GM19468 (cell line): ENCODE data around the gene ARSB.

Source experiments
- ATAC-seq: cut with Tn5 transposase; IDR thresholded peaks from one replicate; pipeline ENCODE4 v1.9.1; 2021; ENCODE audit warnings: mild to moderate bottlenecking, moderate library complexity, moderate number of reproducible peaks; ENCODE audit not compliant: unreplicated experiment; ENCODE audit errors: extremely low read depth

The ARSB gene

GRCh38 chr5:78985116-78985724 is at the start of gene ARSB:
Gene ARSB, minus strand, starts transcription at chr5:78985310. Its CDS starts 62 bp downstream, at chr5:78985248.
- peak; percentile 12 for ATAC-seq

- ATAC-seq: no peak
These were observed 47.7 kb upstream of the ARSB start for GRCh38 chr5:79032782-79033181.

- no peak for ATAC-seq
These were observed 47.1 kb upstream of the ARSB start for GRCh38 chr5:79032031-79032695.

GRCh38 chr5:79031485-79031867 is 46.4 kb upstream of the ARSB start:
- ATAC-seq: no peak

- no peak for ATAC-seq
These were observed 45.8 kb upstream of the ARSB start for GRCh38 chr5:79030663-79031484.

GRCh38 chr5:79025054-79025472 is 40.0 kb upstream of the ARSB start:
- no peak for ATAC-seq

- no peak for ATAC-seq
These were observed 38.8 kb upstream of the ARSB start for GRCh38 chr5:79023947-79024346.

- ATAC-seq: no peak
These were observed 38.2 kb upstream of the ARSB start for GRCh38 chr5:79023348-79023747.

GRCh38 chr5:79022771-79023170 is 37.7 kb upstream of the ARSB start:
- ATAC-seq: no peak

GRCh38 chr5:79021753-79022152 is 36.6 kb upstream of the ARSB start:
- ATAC-seq: no peak

- no peak for ATAC-seq
These were observed 35.9 kb upstream of the ARSB start for GRCh38 chr5:79020861-79021561.

GRCh38 chr5:79014631-79015030 is 29.5 kb upstream of the ARSB start:
- ATAC-seq: no peak

GRCh38 chr5:79011869-79012268 is 26.8 kb upstream of the ARSB start:
- ATAC-seq: no peak

GRCh38 chr5:79011219-79011836 is 26.2 kb upstream of the ARSB start:
- ATAC-seq: no peak

GRCh38 chr5:79008362-79008761 is 23.3 kb upstream of the ARSB start:
- no peak for ATAC-seq

GRCh38 chr5:79007872-79008271 is 22.8 kb upstream of the ARSB start:
- ATAC-seq: no peak

- ATAC-seq: no peak
These were observed 21.0 kb upstream of the ARSB start for GRCh38 chr5:79005936-79006631.

GRCh38 chr5:79005151-79005550 is 20.0 kb upstream of the ARSB start:
- ATAC-seq: no peak

- ATAC-seq: no peak
These were observed 17.3 kb upstream of the ARSB start for GRCh38 chr5:79002374-79002773.

GRCh38 chr5:79001471-79001870 is 16.4 kb upstream of the ARSB start:
- no peak for ATAC-seq
